Calu3 (cell line): ENCODE results near the gene SETX. TPM values are rescaled to one million over a fixed set of nuclear protein-coding genes. Genes with fewer than 3 reads are reported as not detected.
A peak's percentile ranks its signal among the peaks of the same experiment; 100 is the strongest.

ENCODE experiments used
- BruUV-seq: library from RNA; stranded (reverse); fragments of 400-500 nt; replicated peaks from 2 replicates; lab custom pipeline; 2021; lab: Mats Ljungman, UMichigan
- CTCF ChIA-PET: fragments of 300-600 bp; sonication (Branson Sonifier 250); formaldehyde crosslinking; loops from one replicate; lab custom pipeline; 2022; ENCODE audit warnings: antibody characterized with exemption; lab: Charles Lee
- DNase-seq: peaks from one replicate; pipeline ENCODE4 v3.0.0; 2022
- H3K27ac Mint-ChIP-seq: one replicate; pipeline ENCODE4 v1.8.0; 2022; ENCODE audit warnings: mixed read lengths; ENCODE audit not compliant: unreplicated experiment
- H3K27me3 Mint-ChIP-seq: one replicate; pipeline ENCODE4 v1.8.0; 2022; ENCODE audit warnings: mixed read lengths; ENCODE audit not compliant: unreplicated experiment
- H3K36me3 Mint-ChIP-seq: one replicate; pipeline ENCODE4 v1.8.0; 2022; ENCODE audit warnings: mild to moderate bottlenecking, moderate library complexity, mixed read lengths; ENCODE audit not compliant: insufficient read depth, unreplicated experiment
- H3K4me1 Mint-ChIP-seq: one replicate; pipeline ENCODE4 v1.8.0; 2022; ENCODE audit warnings: mild to moderate bottlenecking, low read depth, mixed read lengths; ENCODE audit not compliant: unreplicated experiment
- H3K4me3 Mint-ChIP-seq: one replicate; pipeline ENCODE4 v1.8.0; 2022; ENCODE audit warnings: mild to moderate bottlenecking, low read depth, moderate library complexity, mixed read lengths; ENCODE audit not compliant: unreplicated experiment
- H3K9me3 Mint-ChIP-seq: one replicate; pipeline ENCODE4 v1.8.0; 2022; ENCODE audit warnings: low read depth, mixed read lengths; ENCODE audit not compliant: unreplicated experiment
- CTCF ChIP-seq: fragments of 200-600 bp; IDR thresholded peaks from one replicate; pipeline ENCODE4 v1.8.0; 2022; ENCODE audit warnings: antibody characterized with exemption; ENCODE audit not compliant: unreplicated experiment
- intact Hi-C: fragments of 100-400 bp; cut with micrococcal nuclease; formaldehyde crosslinking; loops from one replicate; pipeline ENCODE4 v1.10.0; 2022; ENCODE audit not compliant: unreplicated experiment
- total RNA-seq: library from RNA; stranded (reverse); gene quantifications from 2 replicates; pipeline ENCODE4 v1.2.3, GENCODE V29; 2022

Gene SETX
- total RNA-seq, 1 experiment from 2014 or later = 24.2 TPM

- Mint-ChIP-seq H3K4me1 (peaks cover 6% of the 10 kb centered on the region), H3K27ac (no peak overlapping the region), H3K27me3 (peaks cover 78% of the 10 kb centered on the region), H3K4me3 (no peak overlapping the region), H3K9me3 (no peaks in the 10 kb centered on the region), H3K36me3 (peaks cover under 1% of the 10 kb centered on the region)
- TF ChIP-seq CTCF = peak; percentile 73
- peak; percentile 71 for DNase-seq
- no TSS peak for BruUV-seq
- CTCF ChIA-PET = interaction anchor here (0.5 to 1.6 kb wide), 7 partner anchors 23 to 481 kb away, joined by 3 to 13 read pairs (median 4); partner anchors contain the start of gene MED27
- intact Hi-C loops = no loop called here
Observed at GRCh38 chr9:132235894-132236661, 118.7 kb downstream of the SETX start.

GRCh38 chr9:132235125-132235524 lies 119.7 kb downstream of the SETX start:
- Mint-ChIP-seq H3K9me3 (no peaks in the 10 kb centered on the region), H3K36me3 (no peaks in the 10 kb centered on the region), H3K27ac (no peak overlapping the region), H3K27me3 (peaks cover 72% of the 10 kb centered on the region), H3K4me1 (peaks cover 6% of the 10 kb centered on the region), H3K4me3 (no peak overlapping the region)
- no TSS peak for BruUV-seq
- intact Hi-C loops = no loop called here
- no peak for TF ChIP-seq CTCF
- DNase-seq = no peak
- CTCF ChIA-PET = interaction anchor here (1.3 kb wide), 1 partner anchor 472 kb away, joined by 4 read pairs; no protein-coding TSS in a partner anchor

GRCh38 chr9:132234535-132234934 lies 120.3 kb downstream of the SETX start:
- peaks cover 72% of the 10 kb centered on the region for H3K27me3 Mint-ChIP-seq
- TF ChIP-seq CTCF = no peak
- H3K27ac Mint-ChIP-seq = no peak overlapping the region
- no peaks in the 10 kb centered on the region for H3K9me3 Mint-ChIP-seq
- H3K4me3 Mint-ChIP-seq = no peak overlapping the region
- intact Hi-C loops = no loop called here
- H3K36me3 Mint-ChIP-seq = no peaks in the 10 kb centered on the region
- no TSS peak for BruUV-seq
- no peak for DNase-seq
- H3K4me1 Mint-ChIP-seq = peaks cover 6% of the 10 kb centered on the region
- CTCF ChIA-PET = no interaction called here

GRCh38 chr9:132233138-132233537 lies 121.6 kb downstream of the SETX start:
- H3K9me3 Mint-ChIP-seq = no peaks in the 10 kb centered on the region
- CTCF ChIA-PET = interaction anchor here (0.6 kb wide), 1 partner anchor 467 kb away, joined by 3 read pairs; no protein-coding TSS in a partner anchor
- H3K4me1 Mint-ChIP-seq = peaks cover 6% of the 10 kb centered on the region
- no peak overlapping the region for H3K4me3 Mint-ChIP-seq
- no TSS peak for BruUV-seq
- intact Hi-C loops = no loop called here
- no peaks in the 10 kb centered on the region for H3K36me3 Mint-ChIP-seq
- no peak for TF ChIP-seq CTCF
- H3K27ac Mint-ChIP-seq = no peak overlapping the region
- H3K27me3 Mint-ChIP-seq = peaks cover 75% of the 10 kb centered on the region
- no peak for DNase-seq
